ENCODE measurements around the gene ZNF75A.

Gene ZNF75A

GRCh38 chr16:3364774-3365427 lies 59.6 kb downstream of the ZNF75A start:
- H3K27ac ChIP-seq (ENCODE audit: extremely low read depth, low read depth, low read length), result peak overlapping the region; percentile 70
- peak overlapping the region; percentile 45 for H3K4me3 ChIP-seq (ENCODE audit: low read depth, low read length)
- 0 out of 2 replicates have a peak, but pooled peaks have one; percentile 44 for TF ChIP-seq KLF1 (tag by site-specific recombination; IDR thresholded peaks at IDR 0.05)
- peak; percentile 38; the same call in 1 of the 2 replicates for TF ChIP-seq FEZF1 (tag by site-specific recombination; IDR thresholded peaks at IDR 0.05)
- peak; percentile 85 for TF ChIP-seq ZBTB11 (tag by site-specific recombination; conservative IDR thresholded peaks at IDR 0.05; ENCODE audit: low read depth)
- TF ChIP-seq ZNF335 (tag by site-specific recombination; conservative IDR thresholded peaks at IDR 0.05), result peak; percentile 30; the same call in 1 of the 2 replicates
- TF ChIP-seq ZNF366 (tag by site-specific recombination; conservative IDR thresholded peaks at IDR 0.05), result no peak
- peak; percentile 16 for TF ChIP-seq ZBTB26 (tag by site-specific recombination; optimal IDR thresholded peaks at IDR 0.05)
- TF ChIP-seq ZNF629 (tag by site-specific recombination; IDR thresholded peaks at IDR 0.05), result peak; percentile 88
- peak; percentile 78 for TF ChIP-seq ZBTB8A (tag by site-specific recombination; IDR thresholded peaks at IDR 0.05)
- peak; percentile 92 for TF ChIP-seq ZNF518A (tag by site-specific recombination; conservative IDR thresholded peaks at IDR 0.05; ENCODE audit: low read depth)
- TF ChIP-seq ZNF121 (tag by site-specific recombination; IDR thresholded peaks at IDR 0.05), result no peak
- peak; percentile 58; the same call in 1 of the 2 replicates for TF ChIP-seq HIC1 (tag by site-specific recombination; IDR thresholded peaks at IDR 0.05)
- peak; percentile 73; the same call in 1 of the 2 replicates for TF ChIP-seq ZBTB21 (tag by site-specific recombination; IDR thresholded peaks at IDR 0.05)
- TF ChIP-seq ZNF747 (tag by site-specific recombination; IDR thresholded peaks at IDR 0.05), result no peak
- TF ChIP-seq SP2 (tag by site-specific recombination; IDR thresholded peaks at IDR 0.05), result peak; percentile 90
- TF ChIP-seq ZNF76 (tag by site-specific recombination; IDR thresholded peaks at IDR 0.05; ENCODE audit: borderline replicate concordance, low read depth), result peak; percentile 81
- TF ChIP-seq ZNF223 (tag by site-specific recombination; IDR thresholded peaks at IDR 0.05), result no peak
- peak; percentile 48; the same call in 1 of the 2 replicates for TF ChIP-seq SP3 (tag by site-specific recombination; IDR thresholded peaks at IDR 0.05)
- no peak for TF ChIP-seq PRDM10 (tag by site-specific recombination; IDR thresholded peaks at IDR 0.05)
- peak; percentile 55; the same call in 1 of the 2 replicates for TF ChIP-seq ZBTB17 (tag by site-specific recombination; IDR thresholded peaks at IDR 0.05)
- ChIA-PET CTCF (interaction anchor here (0.6 kb wide), 1 partner anchor 335 kb away, joined by 4 read pairs; no protein-coding TSS in a partner anchor), POLR2A (interaction anchor here (0.5 to 1.4 kb wide), 8 partner anchors 13 to 136 kb away, joined by 3 to 14 read pairs (median 4); partner anchors contain the start of genes CLUAP1, NAA60, ZNF174 and ZNF263)
- no peaks in the 10 kb centered on the region for H3K4me1 ChIP-seq (ENCODE audit: control insufficient read depth, insufficient read depth, low read length)
- H3K9me3 ChIP-seq (ENCODE audit: control insufficient read depth, insufficient read depth, low read depth, low read length), result no peaks in the 10 kb centered on the region
- H3K36me3 ChIP-seq (ENCODE audit: control insufficient read depth in 2 of 2, insufficient read depth in 1 of 2, low read length in 2 of 2), result no peaks in the 10 kb centered on the region

Data from HEK293 (cell line).